ENCODE data around the gene COMP. TPM values are rescaled to one million over a fixed set of nuclear protein-coding genes. Genes with fewer than 3 reads are reported as not detected.
"Not testable (repeated sequence)": the region's sequence is repeated elsewhere in the genome, so short reads cannot be mapped to it uniquely, and the experiment has no call there.

Gene COMP
- total RNA-seq, 2 experiments from 2014 or later, result not detected

GRCh38 chr19:18735324-18735723, 55.8 kb downstream of the COMP start:
- Mint-ChIP-seq H3K4me1 (ENCODE audit: low read depth) (no peaks in the 10 kb centered on the region), H3K4me3 (no peak overlapping the region), H3K36me3 (ENCODE audit: low read depth) (no peaks in the 10 kb centered on the region), H3K27me3 (ENCODE audit: low read depth) (no peaks in the 10 kb centered on the region), H3K27ac (no peak overlapping the region), H3K9me3 (ENCODE audit: insufficient read depth) (no peaks in the 10 kb centered on the region)
- no peak for DNase-seq
- CTCF ChIA-PET, result no interaction called here
- POLR2A ChIA-PET, result no interaction called here
- no peak for ATAC-seq

GRCh38 chr19:18733762-18734332, 57.3 kb downstream of the COMP start:
- H3K27me3 Mint-ChIP-seq (ENCODE audit: low read depth); DNase-seq; POLR2A ChIA-PET; CTCF ChIA-PET; H3K36me3 Mint-ChIP-seq (ENCODE audit: low read depth); H3K4me3 Mint-ChIP-seq; ATAC-seq; H3K27ac Mint-ChIP-seq; H3K4me1 Mint-ChIP-seq (ENCODE audit: low read depth); H3K9me3 Mint-ChIP-seq (ENCODE audit: insufficient read depth): not testable (repeated sequence)

- no peaks in the 10 kb centered on the region for H3K36me3 Mint-ChIP-seq (ENCODE audit: low read depth)
- H3K4me3 Mint-ChIP-seq, result no peak overlapping the region
- H3K4me1 Mint-ChIP-seq (ENCODE audit: low read depth), result no peaks in the 10 kb centered on the region
- no peaks in the 10 kb centered on the region for H3K9me3 Mint-ChIP-seq (ENCODE audit: insufficient read depth)
- ATAC-seq (no peak), DNase-seq (no peak)
- H3K27ac Mint-ChIP-seq, result no peak overlapping the region
- no peaks in the 10 kb centered on the region for H3K27me3 Mint-ChIP-seq (ENCODE audit: low read depth)
- CTCF ChIA-PET, result interaction anchor here (0.6 kb wide), 1 partner anchor 131 kb away, joined by 3 read pairs; no protein-coding TSS in a partner anchor
- POLR2A ChIA-PET, result no interaction called here
These were observed 57.9 kb downstream of the COMP start for GRCh38 chr19:18733196-18733647.

Other genes starting within 250 kb of the COMP start
- 100 to 1,000 TPM; 245 to 247 TPM for gene FKBP8, start 247.7 kb downstream of the COMP start, total RNA-seq
- 100 to 1,000 TPM; 101 to 108 TPM for gene KXD1, start 233.4 kb downstream of the COMP start, total RNA-seq
- gene UBA52, start 219.4 kb downstream of the COMP start, total RNA-seq, result 1,000 to 10,000 TPM; 1,452 to 1,556 TPM
- gene REX1BD, start 202.5 kb downstream of the COMP start, total RNA-seq, result 10 to 100 TPM; 91.5 to 98.7 TPM
- not detected for gene CRLF1, start 184.5 kb downstream of the COMP start, total RNA-seq
- not detected for gene TMEM59L, start 178.4 kb downstream of the COMP start, total RNA-seq
- gene KLHL26, start 154.3 kb downstream of the COMP start, total RNA-seq, result 10 to 100 TPM; 13.2 to 13.4 TPM
- gene CRTC1, start 107.6 kb downstream of the COMP start, total RNA-seq, result 1 to 10 TPM; 7.0 to 8.0 TPM
- gene UPF1, start 40.7 kb upstream of the COMP start, total RNA-seq, result 10 to 100 TPM; 81.8 to 84.0 TPM
- gene CERS1, start 104.9 kb upstream of the COMP start, total RNA-seq, result not detected
- gene COPE, start 128.1 kb upstream of the COMP start, total RNA-seq, result 100 to 1,000 TPM; 248 to 264 TPM
- 10 to 100 TPM; 56.1 to 57.3 TPM for gene DDX49, start 128.4 kb upstream of the COMP start, total RNA-seq
- gene HOMER3, start 149.9 kb upstream of the COMP start, total RNA-seq, result not detected
- 100 to 1,000 TPM; 123 to 124 TPM for gene SUGP2, start 242.2 kb upstream of the COMP start, total RNA-seq
- gene ARMC6, start 242.3 kb upstream of the COMP start, total RNA-seq, result 10 to 100 TPM; 33.4 to 35.4 TPM